Lower leg skin (tissue), 3 donors: Measurements from ENCODE around the gene FZD4.
"Not testable (repeated sequence)": the region's sequence is repeated elsewhere in the genome, so short reads cannot be mapped to it uniquely, and the experiment has no call there.

Experiments used
- CTCF ChIP-seq, 3 donors: fragments of 450-650 bp; IDR thresholded peaks; one replicate each; pipeline ENCODE4 v1.5.1; 2016; ENCODE audit warnings: antibody characterized with exemption in 3 of 3, mild to moderate bottlenecking in 3 of 3, moderate library complexity in 2 of 3
- POLR2A ChIP-seq, 2 donors: fragments of 450-650 bp; IDR thresholded peaks; one replicate each; pipeline ENCODE4 v1.6.1; 2016 to 2017; ENCODE audit warnings: antibody characterized with exemption in 2 of 2, mild to moderate bottlenecking in 1 of 2, moderate library complexity in 1 of 2

- TF ChIP-seq POLR2A, CTCF (IDR thresholded peaks at IDR 0.05): not testable (repeated sequence)
These were observed 37.1 kb upstream of the FZD4 start for GRCh38 chr11:86992340-86992739.
